Stimulated activated CD4-positive, alpha-beta T cell treated with anti-CD3 and anti-CD28 coated beads, TNF-alpha, amount 100 ng/mL, for 48 hours (primary cell): Measurements from ENCODE around the gene TAF11L2.
"Not testable (repeated sequence)": the region's sequence is repeated elsewhere in the genome, so short reads cannot be mapped to it uniquely, and the experiment has no call there.

Experiments
- DNase-seq, 3 donors: peaks; one replicate each; pipeline ENCODE4 v3.0.0-alpha.2; 2020; ENCODE audit warnings: low read depth in 3 of 3

TAF11L2 gene

DNA sequence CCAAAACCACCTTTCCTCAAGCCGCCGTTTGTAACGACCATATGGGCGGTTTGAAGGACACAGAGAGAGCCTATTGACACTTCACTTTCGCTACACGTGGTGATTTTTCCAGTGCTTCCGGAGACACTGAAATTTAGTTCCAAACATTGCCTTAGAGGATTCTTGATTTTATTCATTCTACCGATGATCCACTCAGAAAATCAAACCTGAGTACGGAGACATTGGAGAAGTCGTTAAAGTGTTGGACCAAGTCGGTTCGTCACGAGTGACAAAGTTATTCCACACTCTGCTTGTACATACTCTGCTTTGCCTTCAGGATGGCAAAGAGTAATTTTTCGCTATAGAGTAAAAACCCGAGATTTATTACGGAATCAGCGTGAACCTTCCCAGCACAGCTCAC, 28.5 kb downstream of the TAF11L2 start:
- DNase-seq = not testable (repeated sequence)

DNA sequence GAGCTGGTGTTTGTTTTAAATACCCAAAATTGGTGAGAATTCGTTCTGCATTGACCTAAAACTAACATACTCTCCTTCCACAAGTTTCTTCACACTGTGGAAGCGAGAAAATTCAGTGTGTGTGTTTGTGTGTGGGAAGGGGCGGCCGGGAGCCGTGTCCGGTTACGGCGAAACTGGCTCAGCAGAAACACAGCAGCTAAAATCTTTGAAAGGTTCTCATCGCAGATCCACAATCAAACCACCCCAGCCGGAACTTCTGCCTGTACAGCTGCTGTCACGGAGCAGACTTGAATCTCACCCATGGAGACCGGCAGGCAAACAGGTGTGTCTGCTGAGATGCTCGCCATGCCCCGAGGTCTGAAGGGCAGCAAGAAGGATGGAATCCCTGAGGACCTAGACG, 30.3 kb downstream of the TAF11L2 start, which contains the start of gene TAF11L6:
Gene TAF11L6 (plus strand): TSS at position 301 of the 400 bp plus-strand sequence.
- not testable (repeated sequence) for DNase-seq
